ENCODE results near the gene CD248. TPM values are rescaled to one million over a fixed set of nuclear protein-coding genes. Genes with fewer than 3 reads are reported as not detected.

Gene CD248
- total RNA-seq, 5 donors from 2014 or later (not counting 1 experiment from before 2014, with no cell fraction given): 2.5 to 14.7 (median 8.7) TPM

GRCh38 chr11:66341502-66342126 is 24.8 kb upstream of the CD248 start:
- peaks cover 17 to 43% of the 10 kb centered on the region in 2 experiments for H3K4me1 ChIP-seq (ENCODE audit: control insufficient read depth in 1 of 2, extremely low read depth in 1 of 2, insufficient read depth in 2 of 2, low read length in 2 of 2)
- no peak for ATAC-seq (replicated peaks in 1 of 4)
- Mint-ChIP-seq H3K9me3 (no peaks in the 10 kb centered on the region), H3K36me3 (peaks cover 23% of the 10 kb centered on the region), H3K4me1 (peaks cover 36 to 52% (median 51%) of the 10 kb centered on the region in 3 donors), H3K4me3 (peak overlapping the region in 2 of 3 donors; percentile 29 to 37), H3K27me3 (no peaks in the 10 kb centered on the region), H3K27ac (no peak overlapping the region)
- H3K36me3 ChIP-seq (ENCODE audit: control insufficient read depth in 2 of 2, extremely low read depth in 1 of 2, insufficient read depth in 1 of 2, low read length in 1 of 2): peaks cover 30 to 46% of the 10 kb centered on the region in 2 donors
- no peak overlapping the region for H3K27ac ChIP-seq (ENCODE audit: low read length)
- no peaks in the 10 kb centered on the region for H3K9me3 ChIP-seq
- peaks cover 0 to under 1% of the 10 kb centered on the region in 2 experiments for H3K27me3 ChIP-seq (replicated peaks in 1 of 2; ENCODE audit: control insufficient read depth in 2 of 2, extremely low read depth in 1 of 2, insufficient read depth in 2 of 2, low read length in 1 of 2)
- CTCF ChIA-PET: no interaction called here
- POLR2A ChIA-PET: no interaction called here
- WGBS (ENCODE audit: insufficient coverage): 96% methylated on average over 14 of the region's 21 CpGs
- no peak overlapping the region for H3K4me3 ChIP-seq (ENCODE audit: control insufficient read depth in 1 of 2, extremely low read depth in 1 of 2, low read length in 1 of 2)
- DNase-seq: no peak

- Mint-ChIP-seq H3K9me3 (no peaks in the 10 kb centered on the region), H3K36me3 (peaks cover 23% of the 10 kb centered on the region), H3K27me3 (no peaks in the 10 kb centered on the region), H3K27ac (no peak overlapping the region), H3K4me1 (peaks cover 42 to 51% (median 51%) of the 10 kb centered on the region in 3 donors), H3K4me3 (no peak overlapping the region)
- Histone ChIP-seq H3K9me3 (no peaks in the 10 kb centered on the region), H3K4me3 (ENCODE audit: control insufficient read depth in 1 of 2, extremely low read depth in 1 of 2, low read length in 1 of 2) (no peak overlapping the region), H3K36me3 (ENCODE audit: control insufficient read depth in 2 of 2, extremely low read depth in 1 of 2, insufficient read depth in 1 of 2, low read length in 1 of 2) (peaks cover 30 to 46% of the 10 kb centered on the region in 2 donors), H3K27me3 (replicated peaks in 1 of 2; ENCODE audit: control insufficient read depth in 2 of 2, extremely low read depth in 1 of 2, insufficient read depth in 2 of 2, low read length in 1 of 2) (peaks cover 0 to 5% of the 10 kb centered on the region in 2 experiments), H3K27ac (ENCODE audit: low read length) (no peak overlapping the region), H3K4me1 (ENCODE audit: control insufficient read depth in 1 of 2, extremely low read depth in 1 of 2, insufficient read depth in 2 of 2, low read length in 2 of 2) (peaks cover 16 to 43% of the 10 kb centered on the region in 2 experiments)
- POLR2A ChIA-PET: no interaction called here
- WGBS (ENCODE audit: insufficient coverage): 96% methylated on average over 13 of the region's 28 CpGs
- CTCF ChIA-PET: no interaction called here
- ATAC-seq (replicated peaks in 1 of 4): no peak
- no peak for DNase-seq
These were observed 24.0 kb upstream of the CD248 start for GRCh38 chr11:66340596-66341501.

- Mint-ChIP-seq H3K27ac (no peak overlapping the region), H3K4me3 (no peak overlapping the region), H3K4me1 (peaks cover 33 to 48% (median 47%) of the 10 kb centered on the region in 3 donors), H3K27me3 (no peaks in the 10 kb centered on the region), H3K36me3 (peaks cover 23% of the 10 kb centered on the region), H3K9me3 (no peaks in the 10 kb centered on the region)
- 89% methylated on average over 8 of the region's 14 CpGs for WGBS (ENCODE audit: insufficient coverage)
- H3K9me3 ChIP-seq: no peaks in the 10 kb centered on the region
- H3K4me1 ChIP-seq (ENCODE audit: control insufficient read depth in 1 of 2, extremely low read depth in 1 of 2, insufficient read depth in 2 of 2, low read length in 2 of 2): peaks cover 11 to 44% of the 10 kb centered on the region in 2 experiments
- H3K27ac ChIP-seq (ENCODE audit: low read length): no peak overlapping the region
- ChIA-PET CTCF (no interaction called here), POLR2A (no interaction called here)
- H3K4me3 ChIP-seq (ENCODE audit: control insufficient read depth in 1 of 2, extremely low read depth in 1 of 2, low read length in 1 of 2): no peak overlapping the region
- peaks cover 0 to 5% of the 10 kb centered on the region in 2 experiments for H3K27me3 ChIP-seq (replicated peaks in 1 of 2; ENCODE audit: control insufficient read depth in 2 of 2, extremely low read depth in 1 of 2, insufficient read depth in 2 of 2, low read length in 1 of 2)
- DNase-seq (no peak), ATAC-seq (replicated peaks in 1 of 4) (no peak)
- peaks cover 30 to 46% of the 10 kb centered on the region in 2 donors for H3K36me3 ChIP-seq (ENCODE audit: control insufficient read depth in 2 of 2, extremely low read depth in 1 of 2, insufficient read depth in 1 of 2, low read length in 1 of 2)
These were observed 23.0 kb upstream of the CD248 start for GRCh38 chr11:66339686-66340483.

DNA sequence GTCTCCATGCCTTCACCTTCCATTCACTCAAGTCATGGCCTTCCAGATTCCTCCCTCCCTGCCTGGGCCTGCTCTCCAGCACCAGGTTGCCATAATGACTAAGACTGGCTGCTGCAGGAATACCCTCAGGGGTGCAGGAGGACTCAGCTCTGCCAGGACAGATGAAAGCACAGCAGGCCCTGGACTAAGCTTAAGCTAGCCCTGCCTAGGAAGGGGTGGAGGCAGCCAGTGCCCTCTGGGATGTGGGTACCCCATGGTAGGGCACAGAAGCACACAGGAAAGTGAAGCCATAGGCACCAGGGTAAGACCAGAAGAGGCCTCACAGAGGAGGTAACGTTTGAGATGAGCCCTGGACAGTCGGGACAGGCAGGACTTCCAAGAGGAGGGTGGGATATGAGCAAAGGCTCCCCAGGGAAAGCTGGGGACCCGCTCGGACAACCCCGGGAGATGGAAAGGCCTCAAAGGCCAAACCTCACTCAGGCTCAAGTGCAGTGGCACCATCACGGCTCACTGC is 22.4 kb upstream of the CD248 start:
- H3K27me3 ChIP-seq (replicated peaks in 1 of 2; ENCODE audit: control insufficient read depth in 2 of 2, extremely low read depth in 1 of 2, insufficient read depth in 2 of 2, low read length in 1 of 2): peaks cover 0 to 5% of the 10 kb centered on the region in 2 experiments
- ChIA-PET POLR2A (no interaction called here), CTCF (no interaction called here)
- H3K4me1 ChIP-seq (ENCODE audit: control insufficient read depth in 1 of 2, extremely low read depth in 1 of 2, insufficient read depth in 2 of 2, low read length in 2 of 2): peaks cover 9 to 39% of the 10 kb centered on the region in 2 experiments
- peaks cover 26 to 43% (median 43%) of the 10 kb centered on the region in 3 donors for H3K4me1 Mint-ChIP-seq
- H3K9me3 ChIP-seq: no peaks in the 10 kb centered on the region
- WGBS (ENCODE audit: insufficient coverage): 95% methylated on average over 4 of the region's 6 CpGs
- peaks cover 30 to 46% of the 10 kb centered on the region in 2 donors for H3K36me3 ChIP-seq (ENCODE audit: control insufficient read depth in 2 of 2, extremely low read depth in 1 of 2, insufficient read depth in 1 of 2, low read length in 1 of 2)
- no peak overlapping the region for H3K4me3 ChIP-seq (ENCODE audit: control insufficient read depth in 1 of 2, extremely low read depth in 1 of 2, low read length in 1 of 2)
- no peak overlapping the region for H3K27ac Mint-ChIP-seq
- H3K9me3 Mint-ChIP-seq: no peaks in the 10 kb centered on the region
- DNase-seq (no peak), ATAC-seq (replicated peaks in 1 of 4) (no peak)
- no peaks in the 10 kb centered on the region for H3K27me3 Mint-ChIP-seq
- no peak overlapping the region for H3K27ac ChIP-seq (ENCODE audit: low read length)
- H3K36me3 Mint-ChIP-seq: peaks cover 23% of the 10 kb centered on the region
- no peak overlapping the region for H3K4me3 Mint-ChIP-seq

GRCh38 chr11:66338276-66339161 is 21.7 kb upstream of the CD248 start:
- DNase-seq (no peak), ATAC-seq (replicated peaks in 1 of 4) (no peak)
- CTCF ChIA-PET: interaction anchor here in 1 of 2 donors (0.5 kb wide), 1 partner anchor 46 kb away, joined by 5 read pairs; no protein-coding TSS in a partner anchor
- Mint-ChIP-seq H3K27ac (no peak overlapping the region), H3K36me3 (peaks cover 23% of the 10 kb centered on the region), H3K4me3 (peak overlapping the region in 1 of 3 donors; percentile 9), H3K9me3 (no peaks in the 10 kb centered on the region), H3K4me1 (peaks cover 20 to 37% (median 36%) of the 10 kb centered on the region in 3 donors), H3K27me3 (no peaks in the 10 kb centered on the region)
- H3K27me3 ChIP-seq (replicated peaks in 1 of 2; ENCODE audit: control insufficient read depth in 2 of 2, extremely low read depth in 1 of 2, insufficient read depth in 2 of 2, low read length in 1 of 2): peaks cover 0 to 7% of the 10 kb centered on the region in 2 experiments
- H3K36me3 ChIP-seq (ENCODE audit: control insufficient read depth in 2 of 2, extremely low read depth in 1 of 2, insufficient read depth in 1 of 2, low read length in 1 of 2): peaks cover 30 to 46% of the 10 kb centered on the region in 2 donors
- 91% methylated on average over 9 of the region's 17 CpGs for WGBS (ENCODE audit: insufficient coverage)
- no peaks in the 10 kb centered on the region for H3K9me3 ChIP-seq
- POLR2A ChIA-PET: no interaction called here
- H3K4me3 ChIP-seq (ENCODE audit: control insufficient read depth in 1 of 2, extremely low read depth in 1 of 2, low read length in 1 of 2): no peak overlapping the region
- peaks cover 2 to 32% of the 10 kb centered on the region in 2 experiments for H3K4me1 ChIP-seq (ENCODE audit: control insufficient read depth in 1 of 2, extremely low read depth in 1 of 2, insufficient read depth in 2 of 2, low read length in 2 of 2)
- no peak overlapping the region for H3K27ac ChIP-seq (ENCODE audit: low read length)

Measured in T-cell (primary cell).